Measurements from ENCODE around the gene GSKIP.
"Not testable (repeated sequence)": the region's sequence is repeated elsewhere in the genome, so short reads cannot be mapped to it uniquely, and the experiment has no call there.

GSKIP gene

DNA sequence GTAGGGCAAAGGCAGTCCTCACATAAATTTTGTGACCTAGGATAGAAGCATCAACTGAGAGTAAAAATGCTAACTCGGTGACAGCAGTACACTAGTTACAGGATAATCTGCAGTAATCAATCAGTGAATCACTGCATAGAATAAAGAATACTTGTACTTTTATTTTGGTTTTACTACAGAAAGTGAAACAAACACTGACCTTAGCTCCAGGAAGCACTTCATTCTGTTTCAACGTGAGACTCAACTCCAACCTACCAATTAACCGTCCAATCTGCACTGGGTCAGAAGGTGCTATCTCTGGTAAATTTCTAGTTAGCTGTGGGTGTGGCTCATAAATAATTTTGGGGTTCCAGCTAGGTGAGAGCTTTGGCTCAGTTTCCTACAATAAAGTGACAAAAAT lies 22.0 kb upstream of the GSKIP start:
- Mint-ChIP-seq H3K9me3 (no peaks in the 10 kb centered on the region), H3K27ac (no peak overlapping the region), H3K36me3 (ENCODE audit: low read depth) (peaks cover 37% of the 10 kb centered on the region), H3K27me3 (ENCODE audit: low read depth) (no peaks in the 10 kb centered on the region), H3K4me3 (no peak overlapping the region), H3K4me1 (no peaks in the 10 kb centered on the region)
- TF ChIP-seq CTCF (IDR thresholded peaks at IDR 0.05; ENCODE audit: unreplicated experiment in 3 of 3), result no peak

DNA sequence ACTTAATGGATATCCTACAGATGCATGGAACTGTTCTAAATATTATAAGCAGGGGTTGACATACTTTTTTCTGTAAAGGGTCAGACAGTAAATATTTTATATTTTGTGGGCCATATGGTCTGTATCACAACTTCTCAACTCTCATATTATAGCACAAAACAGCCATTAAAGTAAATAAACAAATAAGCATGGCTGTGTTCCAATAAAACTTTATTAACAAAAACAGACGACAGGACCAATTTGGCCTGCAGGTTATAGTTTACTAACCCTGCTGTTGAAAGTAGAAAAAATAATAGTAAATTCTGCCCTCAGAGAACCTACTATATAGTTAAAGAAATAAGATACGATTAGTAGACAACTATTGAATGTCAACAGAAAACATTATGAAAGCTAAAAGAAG lies 17.7 kb upstream of the GSKIP start:
- Mint-ChIP-seq H3K27me3 (ENCODE audit: low read depth) (no peaks in the 10 kb centered on the region), H3K27ac (no peak overlapping the region)
- TF ChIP-seq CTCF (IDR thresholded peaks at IDR 0.05; ENCODE audit: unreplicated experiment in 3 of 3), result no peak

DNA sequence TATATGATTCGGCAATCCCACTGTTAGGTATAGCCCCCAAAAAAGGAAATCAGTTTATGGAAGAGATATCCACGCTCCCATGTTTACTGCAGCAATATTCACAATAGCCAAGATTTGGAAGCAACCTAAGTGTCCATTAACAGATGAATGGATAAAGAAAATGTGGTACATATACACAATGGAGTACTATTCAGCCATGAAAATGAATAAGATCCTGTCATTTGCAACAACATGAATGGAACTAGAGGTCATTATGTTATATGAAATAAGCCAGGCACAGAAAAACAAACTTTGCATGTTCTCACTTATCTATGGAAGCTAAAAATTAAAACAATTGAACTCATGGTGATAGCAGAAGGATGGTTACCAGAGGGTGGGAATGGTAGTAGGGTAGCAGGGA lies 15.4 kb upstream of the GSKIP start:
- not testable (repeated sequence) for H3K27ac Mint-ChIP-seq; H3K4me1 Mint-ChIP-seq; H3K27me3 Mint-ChIP-seq (ENCODE audit: low read depth); H3K9me3 Mint-ChIP-seq; H3K4me3 Mint-ChIP-seq; H3K36me3 Mint-ChIP-seq (ENCODE audit: low read depth)

More for the DNA sequence above, 17.7 kb upstream of the GSKIP start:
- Mint-ChIP-seq H3K36me3 (ENCODE audit: low read depth) (no peaks in the 10 kb centered on the region), H3K4me3 (no peak overlapping the region), H3K9me3 (no peaks in the 10 kb centered on the region), H3K4me1 (no peaks in the 10 kb centered on the region)

DNA sequence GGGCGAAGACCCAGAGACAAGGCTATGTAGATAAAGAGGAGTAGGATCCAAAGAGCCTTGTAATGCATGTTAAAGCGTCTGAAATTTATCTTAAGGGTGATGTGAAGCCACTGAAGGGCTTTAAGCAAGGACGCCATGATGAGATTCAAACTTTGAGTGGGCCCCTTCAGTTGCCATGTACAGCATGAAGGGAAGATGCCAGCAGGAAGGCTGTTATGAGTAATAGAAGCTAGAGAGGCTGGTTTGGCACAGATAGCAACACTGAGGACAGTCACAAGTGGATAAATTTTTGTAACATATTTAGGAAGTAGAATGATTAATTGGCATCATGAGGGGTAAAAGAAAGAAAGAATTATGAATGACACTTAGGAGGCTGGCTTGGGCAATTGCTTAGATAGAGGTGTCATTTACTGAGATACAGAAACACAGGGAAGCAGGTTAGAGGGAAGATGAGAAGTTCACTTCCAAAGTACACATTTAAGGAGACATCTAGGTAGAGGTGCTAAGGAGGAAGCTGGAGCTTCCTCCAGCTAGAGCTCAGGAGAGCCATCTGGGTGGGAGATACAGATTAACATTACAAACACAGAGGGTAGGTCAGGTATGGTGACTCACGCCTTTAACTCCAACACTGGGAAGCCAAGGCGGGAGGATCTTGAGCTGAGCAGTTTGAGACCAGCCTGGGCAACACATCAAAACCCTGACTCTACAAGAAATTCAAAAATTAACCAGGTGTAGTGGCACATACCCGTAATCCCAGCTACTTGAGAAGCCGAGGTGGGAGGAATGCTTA lies 13.8 kb upstream of the GSKIP start:
- Mint-ChIP-seq H3K4me3 (no peak overlapping the region), H3K27ac (no peak overlapping the region), H3K9me3 (no peaks in the 10 kb centered on the region), H3K27me3 (ENCODE audit: low read depth) (no peaks in the 10 kb centered on the region), H3K4me1 (no peaks in the 10 kb centered on the region), H3K36me3 (ENCODE audit: low read depth) (peaks cover 5% of the 10 kb centered on the region)
- no peak for TF ChIP-seq CTCF (IDR thresholded peaks at IDR 0.05; ENCODE audit: unreplicated experiment in 3 of 3)

- H3K27me3 Mint-ChIP-seq (ENCODE audit: low read depth), result no peaks in the 10 kb centered on the region
These were observed 11.3 kb upstream of the GSKIP start for GRCh38 chr14:96351986-96352385.

DNA sequence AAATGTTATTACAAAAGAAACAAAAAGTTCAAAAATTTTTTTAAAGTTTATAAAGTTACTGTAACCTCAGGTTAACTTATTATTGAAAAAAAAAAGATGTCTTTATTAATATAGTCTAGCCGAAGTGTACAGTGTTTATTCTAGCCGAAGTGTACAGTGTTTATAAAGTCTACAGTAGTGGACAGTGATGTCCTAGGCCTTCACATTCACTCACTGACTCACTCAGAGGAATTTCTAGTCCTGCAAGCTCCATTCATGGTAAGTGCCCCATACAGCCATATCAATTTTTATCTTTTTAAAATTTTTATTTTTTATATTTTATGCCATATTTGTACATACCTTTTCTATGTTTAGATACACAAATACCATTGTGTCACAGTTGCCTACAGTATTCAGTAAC lies 10.6 kb upstream of the GSKIP start:
- no peak overlapping the region for H3K27ac Mint-ChIP-seq
- no peaks in the 10 kb centered on the region for H3K27me3 Mint-ChIP-seq (ENCODE audit: low read depth)
- no peaks in the 10 kb centered on the region for H3K9me3 Mint-ChIP-seq
- no peak for TF ChIP-seq CTCF (IDR thresholded peaks at IDR 0.05; ENCODE audit: unreplicated experiment in 3 of 3)
- no peaks in the 10 kb centered on the region for H3K4me1 Mint-ChIP-seq
- H3K36me3 Mint-ChIP-seq (ENCODE audit: low read depth), result peaks cover 13% of the 10 kb centered on the region
- no peak overlapping the region for H3K4me3 Mint-ChIP-seq

More at GRCh38 chr14:96351986-96352385, 11.3 kb upstream of the GSKIP start:
- Mint-ChIP-seq H3K4me3 (no peak overlapping the region), H3K36me3 (ENCODE audit: low read depth) (peaks cover 13% of the 10 kb centered on the region), H3K27ac (no peak overlapping the region), H3K4me1 (no peaks in the 10 kb centered on the region), H3K9me3 (no peaks in the 10 kb centered on the region)
- TF ChIP-seq CTCF (IDR thresholded peaks at IDR 0.05; ENCODE audit: unreplicated experiment in 3 of 3), result no peak

Measured in nephron (organoid).